IMR-90 (cell line): ENCODE measurements around the gene MCMBP. TPM values are rescaled to one million over a fixed set of nuclear protein-coding genes. Genes with fewer than 3 reads are reported as not detected.

ENCODE experiments used
- ATAC-seq: fragments of 200-7000 bp; cut with Tn5 transposase; 2 replicates; pipeline ENCODE4 v1.9.1; 2020; ENCODE audit warnings: low read depth, mild to moderate bottlenecking, moderate library complexity
- BruUV-seq: library from RNA; stranded (reverse); fragments of 400-500 nt; replicated peaks from 2 replicates; lab custom pipeline; 2021; lab: Mats Ljungman, UMichigan
- CTCF ChIA-PET: fragments of 300-600 bp; formaldehyde crosslinking; extraction: SDS; loops from one replicate; lab custom pipeline; 2021; ENCODE audit warnings: antibody characterized with exemption; lab: Yijun Ruan, JAX
- POLR2A ChIA-PET: fragments of 300-600 bp; sonication (Branson Sonifier 250); formaldehyde crosslinking; loops from one replicate; lab custom pipeline; 2022; ENCODE audit warnings: antibody characterized with exemption; ENCODE audit not compliant: unreplicated experiment; lab: Charles Lee
- DNase-seq: peaks from one replicate; pipeline ENCODE4 v3.0.0; 2013
- H2AFZ ChIP-seq: replicated peaks from 2 replicates; pipeline ENCODE3; 2013; ENCODE audit warnings: low read length, mild to moderate bottlenecking; ENCODE audit not compliant: poor library complexity
- H2AK5ac ChIP-seq: 2 replicates; pipeline ENCODE4 v1.6.1; 2013; ENCODE audit warnings: low read depth, low read length, inconsistent platforms
- H2AK9ac ChIP-seq: replicated peaks from 2 replicates; pipeline ENCODE3; 2013; ENCODE audit warnings: mild to moderate bottlenecking, low read depth, low read length, moderate library complexity; ENCODE audit not compliant: poor library complexity
- H2BK120ac ChIP-seq: 2 replicates; pipeline ENCODE4 v1.6.1; 2013; ENCODE audit warnings: low read depth, low read length, inconsistent platforms
- H2BK15ac ChIP-seq: 3 replicates; pipeline ENCODE4 v1.6.1; 2013; ENCODE audit warnings: low read depth, low read length, inconsistent platforms
- H2BK20ac ChIP-seq: 2 replicates; pipeline ENCODE4 v1.6.1; 2013; ENCODE audit warnings: low read depth, mild to moderate bottlenecking, inconsistent platforms, low read length, moderate library complexity
- H2BK5ac ChIP-seq: 2 replicates; pipeline ENCODE4 v1.6.1; 2013; ENCODE audit warnings: mild to moderate bottlenecking, low read depth, low read length, inconsistent platforms; ENCODE audit not compliant: poor library complexity, severe bottlenecking
- H3K14ac ChIP-seq: replicated peaks from 2 replicates; pipeline ENCODE4 v1.6.1; 2013; ENCODE audit warnings: low read depth, low read length, inconsistent platforms
- H3K18ac ChIP-seq: 2 replicates; pipeline ENCODE4 v1.6.1; 2013; ENCODE audit warnings: low read depth, low read length, control low read depth
- H3K23ac ChIP-seq: 2 replicates; pipeline ENCODE4 v1.6.1; 2013; ENCODE audit warnings: low read depth, low read length, inconsistent platforms
- H3K27ac ChIP-seq: 2 replicates; pipeline ENCODE4 v1.5.1; 2013; ENCODE audit warnings: mild to moderate bottlenecking, control low read depth, low read length; ENCODE audit not compliant: insufficient read depth
- H3K27me3 ChIP-seq: 2 replicates; pipeline ENCODE4 v1.6.1; 2013; ENCODE audit warnings: low read length; ENCODE audit not compliant: control insufficient read depth, insufficient read depth
- H3K36me3 ChIP-seq: 2 replicates; pipeline ENCODE4 v1.6.1; 2013; ENCODE audit warnings: low read length, mixed read lengths; ENCODE audit not compliant: control insufficient read depth, insufficient read depth
- H3K4ac ChIP-seq: 2 replicates; pipeline ENCODE4 v1.6.1; 2013; ENCODE audit warnings: low read depth, low read length, inconsistent platforms
- H3K4me1 ChIP-seq: 2 replicates; pipeline ENCODE4 v1.6.1; 2013; ENCODE audit warnings: low read length, mixed read lengths; ENCODE audit not compliant: control insufficient read depth, insufficient read depth
- H3K4me2 ChIP-seq: 2 replicates; pipeline ENCODE4 v1.6.1; 2013; ENCODE audit warnings: low read depth, mild to moderate bottlenecking, control low read depth, low read length, moderate library complexity
- H3K4me3 ChIP-seq: 2 replicates; pipeline ENCODE4 v1.5.1; 2013; ENCODE audit warnings: low read depth, mild to moderate bottlenecking, control low read depth, low read length, moderate library complexity; ENCODE audit not compliant: insufficient read depth
- H3K56ac ChIP-seq: 2 replicates; pipeline ENCODE4 v1.6.1; 2013; ENCODE audit warnings: low read length, inconsistent platforms; ENCODE audit not compliant: insufficient read depth; ENCODE audit errors: extremely low read depth
- H3K79me1 ChIP-seq, 2 experiments: 2 replicates each; pipeline ENCODE4 v1.6.1; 2013; ENCODE audit warnings: low read length in 2 of 2, inconsistent platforms in 1 of 2, low read depth in 1 of 2
- H3K9ac ChIP-seq: 2 replicates; pipeline ENCODE4 v1.6.1; 2013; ENCODE audit warnings: low read depth, low read length, control low read depth
- H3K9me1 ChIP-seq: 2 replicates; pipeline ENCODE4 v1.6.1; 2013; ENCODE audit warnings: low read length, inconsistent platforms; ENCODE audit not compliant: insufficient read depth
- H3K9me3 ChIP-seq: 2 replicates; pipeline ENCODE4 v1.6.1; 2013; ENCODE audit warnings: low read length; ENCODE audit not compliant: control insufficient read depth, insufficient read depth
- H4K20me1 ChIP-seq: 2 replicates; pipeline ENCODE4 v1.6.1; 2013; ENCODE audit warnings: low read length, inconsistent platforms; ENCODE audit not compliant: insufficient read depth
- H4K5ac ChIP-seq: 2 replicates; pipeline ENCODE4 v1.6.1; 2013; ENCODE audit warnings: mild to moderate bottlenecking, low read depth, low read length, control low read depth
- H4K8ac ChIP-seq, 2 experiments: 2 replicates each; pipeline ENCODE4 v1.6.1; 2013; ENCODE audit warnings: low read depth in 2 of 2, low read length in 2 of 2, control low read depth in 1 of 2, inconsistent platforms in 1 of 2
- H4K91ac ChIP-seq: 2 replicates; pipeline ENCODE4 v1.6.1; 2013; ENCODE audit warnings: low read depth, low read length, inconsistent platforms; ENCODE audit not compliant: insufficient read depth
- CTCF ChIP-seq: conservative IDR thresholded peaks from 2 replicates; pipeline ENCODE4 v1.5.1; 2012; ENCODE audit warnings: mild to moderate bottlenecking, low read depth, low read length, improper control_type of control experiment
- FOS ChIP-seq: fragments of 150-350 bp; IDR thresholded peaks from 2 replicates; pipeline ENCODE4 v1.6.1; 2016; ENCODE audit warnings: low read depth, low read length
- NFE2L2 ChIP-seq: fragments of 150-350 bp; IDR thresholded peaks from 2 replicates; pipeline ENCODE4 v1.6.1; 2016; ENCODE audit warnings: low read depth, mild to moderate bottlenecking, low read length
- POLR2A ChIP-seq: IDR thresholded peaks from 2 replicates; pipeline ENCODE4 v1.6.1; 2012; ENCODE audit warnings: mild to moderate bottlenecking, low read depth, low read length
- RCOR1 ChIP-seq: IDR thresholded peaks from 2 replicates; pipeline ENCODE4 v1.6.1; 2012; ENCODE audit warnings: mild to moderate bottlenecking, low read length, improper control_type of control experiment; ENCODE audit not compliant: insufficient replicate concordance
- WGBS, 2 experiments: methylation state at CpG; one replicate each; pipeline versions ENCODE4 v1.1.5 to v1.1.7; 2013; ENCODE audit warnings: missing lambda C conversion rate in 2 of 2; ENCODE audit not compliant: insufficient read length in 1 of 2; ENCODE audit errors: extremely low coverage in 2 of 2; 5-methylcytosine and 5-hydroxymethylcytosine counted together
- dilution Hi-C: fragments of 300-500 bp; cut with HindIII; formaldehyde crosslinking; loops from one replicate; pipeline ENCODE4 v1.14.3; 2018; ENCODE audit warnings: low sequenced_read_pairs; ENCODE audit not compliant: unreplicated experiment
- in situ Hi-C: fragments of 300-500 bp; cut with MboI; formaldehyde crosslinking; loops from 3 replicates; pipeline ENCODE4 v1.14.3; 2019; ENCODE audit warnings: low sequenced_read_pairs, inconsistent platforms, mixed read lengths
- intact Hi-C: fragments of 100-400 bp; cut with micrococcal nuclease; formaldehyde crosslinking; loops from 2 replicates; pipeline ENCODE4 v1.10.0; 2022
- polyA plus RNA-seq, 3 experiments: library from polyadenylated mRNA; depleted of rRNA; stranded (reverse); fragments of >200 nt; gene quantifications; 2 replicates each; pipeline ENCODE4 v1.2.3, GENCODE V29; 2012; ENCODE audit warnings: low replicate concordance in 1 of 3
- total RNA-seq: library from RNA; depleted of rRNA; stranded (reverse); fragments of >200 nt; gene quantifications from 2 replicates; pipeline ENCODE4 v1.2.3, GENCODE V29; 2012

MCMBP gene
- total and polyA plus RNA-seq, 2 of the 4 experiments (the other 2 are of a cell fraction) = 39.0 to 59.9 TPM

GRCh38 chr10:119829429-119829828 lies 43.2 kb downstream of the MCMBP start:
- no peak overlapping the region for H3K9ac ChIP-seq
- H4K20me1 ChIP-seq = no peaks in the 10 kb centered on the region
- no peak overlapping the region for H3K14ac ChIP-seq
- WGBS, 2 experiments = no CpG with 5 or more reads among the region's 7 CpGs
- dilution Hi-C loops (no loop called here), in situ Hi-C loops (no loop called here), intact Hi-C loops (loop anchor here (2.0 kb wide), 1 partner anchor 19 kb away; no protein-coding TSS in a partner anchor)
- H3K56ac ChIP-seq = no peak overlapping the region
- H2BK5ac ChIP-seq = no peak overlapping the region
- TF ChIP-seq RCOR1 (no peak), CTCF (no peak), FOS (no peak), POLR2A (no peak), NFE2L2 (no peak)
- no peak overlapping the region for H2AFZ ChIP-seq
- no peak overlapping the region for H3K27ac ChIP-seq
- ChIA-PET POLR2A (no interaction called here), CTCF (interaction anchor here (1.1 kb wide), 1 partner anchor 79 kb away, joined by 6 read pairs; no protein-coding TSS in a partner anchor)
- peaks cover 35% of the 10 kb centered on the region for H3K36me3 ChIP-seq
- no peak overlapping the region for H2BK15ac ChIP-seq
- H2BK20ac ChIP-seq = no peak overlapping the region
- peaks cover 3 to 4% of the 10 kb centered on the region in 2 experiments; a peak in 2 of 4 replicates for H3K79me1 ChIP-seq
- ATAC-seq (no peak), DNase-seq (no peak)
- H2BK120ac ChIP-seq = no peak overlapping the region
- no peak overlapping the region for H2AK5ac ChIP-seq
- peaks cover 3% of the 10 kb centered on the region for H3K9me1 ChIP-seq
- H3K27me3 ChIP-seq = no peaks in the 10 kb centered on the region
- no peak overlapping the region for H3K18ac ChIP-seq
- no peak overlapping the region for H3K4me3 ChIP-seq
- no peak overlapping the region for H3K4ac ChIP-seq
- H4K5ac ChIP-seq = no peak overlapping the region; the same call in 1 of the 2 replicates
- no TSS peak for BruUV-seq
- H3K4me1 ChIP-seq = no peaks in the 10 kb centered on the region
- H2AK9ac ChIP-seq = no peak overlapping the region
- H3K4me2 ChIP-seq = no peak overlapping the region
- H4K91ac ChIP-seq = no peak overlapping the region
- H4K8ac ChIP-seq = no peak overlapping the region
- H3K9me3 ChIP-seq = no peaks in the 10 kb centered on the region
- H3K23ac ChIP-seq = no peak overlapping the region
